GOT3 (cell line): ENCODE results near the gene MICAL3.

Source experiments
- DNase-seq: peaks from one replicate; lab custom pipeline; 2025; ENCODE audit warnings: mixed read lengths; lab: John Stamatoyannopoulos, UW

Gene MICAL3

GRCh38 chr22:17869285-17870096, 154.9 kb downstream of the MICAL3 start:
- DNase-seq, result no peak

GRCh38 chr22:17868771-17869170, 155.6 kb downstream of the MICAL3 start:
- DNase-seq, result no peak

- DNase-seq, result no peak
Observed at GRCh38 chr22:17867160-17867785, 157.1 kb downstream of the MICAL3 start.

- DNase-seq, result no peak
Observed at GRCh38 chr22:17866621-17867020, 157.7 kb downstream of the MICAL3 start.

GRCh38 chr22:17866127-17866526, 158.2 kb downstream of the MICAL3 start:
- no peak for DNase-seq

- DNase-seq, result no peak
Observed at GRCh38 chr22:17865183-17866055, 158.9 kb downstream of the MICAL3 start.

- DNase-seq, result no peak
Observed at GRCh38 chr22:17864398-17865182, 159.8 kb downstream of the MICAL3 start.

- DNase-seq, result no peak
Observed at GRCh38 chr22:17862646-17863181, 161.6 kb downstream of the MICAL3 start.

GRCh38 chr22:17861909-17862308, 162.5 kb downstream of the MICAL3 start:
- DNase-seq, result no peak

- DNase-seq, result no peak
Observed at GRCh38 chr22:17860220-17860965, 164.0 kb downstream of the MICAL3 start.

GRCh38 chr22:17858033-17858432, 166.3 kb downstream of the MICAL3 start:
- DNase-seq, result no peak

GRCh38 chr22:17855572-17856290, 168.6 kb downstream of the MICAL3 start:
- DNase-seq, result no peak

- no peak for DNase-seq
Observed at GRCh38 chr22:17853073-17853472, 171.3 kb downstream of the MICAL3 start.

GRCh38 chr22:17851759-17852158, 172.6 kb downstream of the MICAL3 start:
- DNase-seq, result no peak

- DNase-seq, result no peak
Observed at GRCh38 chr22:17847360-17848078, 176.8 kb downstream of the MICAL3 start.

GRCh38 chr22:17846326-17846992, 177.9 kb downstream of the MICAL3 start:
- no peak for DNase-seq

GRCh38 chr22:17845790-17846189, 178.6 kb downstream of the MICAL3 start:
- DNase-seq, result no peak

- DNase-seq, result no peak
Observed at GRCh38 chr22:17845327-17845726, 179.0 kb downstream of the MICAL3 start.

GRCh38 chr22:17844150-17844549, 180.2 kb downstream of the MICAL3 start:
- no peak for DNase-seq
